WTC11 (cell line): Measurements from ENCODE around the gene CCR2. TPM values are rescaled to one million over a fixed set of nuclear protein-coding genes. Genes with fewer than 3 reads are reported as not detected.

Source experiments
- ATAC-seq: fragments of 200-7000 bp; cut with Tn5 transposase; 2 replicates; pipeline ENCODE4 v1.10.0; 2021; ENCODE audit warnings: mild to moderate bottlenecking, moderate library complexity
- CTCF ChIA-PET: fragments of 300-600 bp; sonication (Branson Sonifier 250); formaldehyde crosslinking; loops from one replicate; lab custom pipeline; 2021; ENCODE audit warnings: antibody characterized with exemption; lab: Charles Lee
- POLR2A ChIA-PET: fragments of 350-600 bp; sonication (Branson Sonifier 250); formaldehyde crosslinking; loops from one replicate; lab custom pipeline; 2021; ENCODE audit warnings: antibody characterized with exemption; lab: Charles Lee
- DNase-seq: peaks from one replicate; pipeline ENCODE4 v3.0.0; 2021; ENCODE audit warnings: low spot score
- H3K27ac Mint-ChIP-seq: 2 replicates; pipeline ENCODE4 v1.8.0; 2021; ENCODE audit warnings: mixed read lengths
- H3K27me3 Mint-ChIP-seq: 2 replicates; pipeline ENCODE4 v1.8.0; 2021; ENCODE audit warnings: low read depth, mild to moderate bottlenecking, moderate library complexity, mixed read lengths
- H3K36me3 Mint-ChIP-seq: 2 replicates; pipeline ENCODE4 v1.8.0; 2021; ENCODE audit warnings: mixed read lengths
- H3K4me1 Mint-ChIP-seq: 2 replicates; pipeline ENCODE4 v1.8.0; 2022; ENCODE audit warnings: mixed read lengths
- H3K4me3 Mint-ChIP-seq: 2 replicates; pipeline ENCODE4 v1.8.0; 2021; ENCODE audit warnings: mild to moderate bottlenecking, moderate library complexity, mixed read lengths
- H3K9me3 Mint-ChIP-seq: 2 replicates; pipeline ENCODE4 v1.8.0; 2021; ENCODE audit warnings: mixed read lengths
- ARID4B ChIP-seq: sonication (generic); formaldehyde crosslinking; IDR thresholded peaks from 2 replicates; pipeline ENCODE4 v1.8.0; 2023; ENCODE audit warnings: missing genetic modification reagents, mild to moderate bottlenecking, borderline replicate concordance
- ATF2 ChIP-seq: sonication (generic); formaldehyde crosslinking; IDR thresholded peaks from 2 replicates; pipeline ENCODE4 v1.8.1; 2022; ENCODE audit warnings: low read depth, missing genetic modification reagents, borderline replicate concordance
- ATF3 ChIP-seq: sonication (generic); formaldehyde crosslinking; conservative IDR thresholded peaks from 2 replicates; pipeline ENCODE4 v1.8.1; 2022; ENCODE audit warnings: mild to moderate bottlenecking, missing genetic modification reagents
- CREM ChIP-seq: sonication (generic); formaldehyde crosslinking; IDR thresholded peaks from 2 replicates; pipeline ENCODE4 v1.8.1; 2022; ENCODE audit warnings: mild to moderate bottlenecking, missing genetic modification reagents, moderate library complexity
- E2F4 ChIP-seq: sonication (generic); formaldehyde crosslinking; IDR thresholded peaks from 2 replicates; pipeline ENCODE4 v1.8.1; 2022; ENCODE audit warnings: low read depth, mild to moderate bottlenecking, moderate library complexity, missing genetic modification reagents, borderline replicate concordance
- FOXJ3 ChIP-seq: sonication (generic); formaldehyde crosslinking; IDR thresholded peaks from 2 replicates; pipeline ENCODE4 v1.9.0; 2021; ENCODE audit warnings: missing genetic modification reagents, mild to moderate bottlenecking, borderline replicate concordance
- NFATC4 ChIP-seq: fragments of 250-450 bp; sonication (Bioruptor Pico); IDR thresholded peaks from 2 replicates; pipeline ENCODE4 v1.9.0; 2021; ENCODE audit warnings: mild to moderate bottlenecking
- RELA ChIP-seq: sonication (generic); formaldehyde crosslinking; IDR thresholded peaks from 2 replicates; pipeline ENCODE4 v1.8.1; 2022; ENCODE audit warnings: missing genetic modification reagents, mild to moderate bottlenecking, borderline replicate concordance
- STAT6 ChIP-seq: sonication (generic); formaldehyde crosslinking; conservative IDR thresholded peaks from 2 replicates; pipeline ENCODE4 v1.8.1; 2023; ENCODE audit warnings: mild to moderate bottlenecking, low read depth, missing genetic modification reagents, moderate library complexity
- TP53 ChIP-seq: sonication (generic); formaldehyde crosslinking; IDR thresholded peaks from 2 replicates; pipeline ENCODE4 v1.8.1; 2023; ENCODE audit warnings: mild to moderate bottlenecking, missing genetic modification reagents
- USF1 ChIP-seq: sonication (generic); formaldehyde crosslinking; IDR thresholded peaks from 2 replicates; pipeline ENCODE4 v1.8.0; 2022; ENCODE audit warnings: mild to moderate bottlenecking, missing genetic modification reagents
- ZBTB21 ChIP-seq: sonication (generic); formaldehyde crosslinking; IDR thresholded peaks from 2 replicates; pipeline ENCODE4 v1.8.1; 2023; ENCODE audit warnings: mild to moderate bottlenecking, missing genetic modification reagents, borderline replicate concordance
- ZNF121 ChIP-seq: sonication (generic); formaldehyde crosslinking; IDR thresholded peaks from 2 replicates; pipeline ENCODE4 v1.8.0; 2023; ENCODE audit warnings: missing genetic modification reagents
- ZNF232 ChIP-seq: sonication (generic); formaldehyde crosslinking; IDR thresholded peaks from 2 replicates; pipeline ENCODE4 v1.8.0; 2022; ENCODE audit warnings: mild to moderate bottlenecking, missing genetic modification reagents
- ZNF317 ChIP-seq: sonication (generic); formaldehyde crosslinking; IDR thresholded peaks from 2 replicates; pipeline ENCODE4 v1.8.1; 2023; ENCODE audit warnings: low read depth, mild to moderate bottlenecking, moderate library complexity, missing genetic modification reagents, borderline replicate concordance
- ZNF425 ChIP-seq: fragments of 250-450 bp; sonication (Bioruptor Pico); conservative IDR thresholded peaks from 2 replicates; pipeline ENCODE4 v1.9.0; 2021; ENCODE audit warnings: mild to moderate bottlenecking
- ZNF532 ChIP-seq: fragments of 250-450 bp; sonication (Bioruptor Pico); IDR thresholded peaks from 2 replicates; pipeline ENCODE4 v1.9.0; 2021; ENCODE audit warnings: mild to moderate bottlenecking, borderline replicate concordance
- total RNA-seq: library from RNA; stranded (reverse); gene quantifications from 3 replicates; pipeline ENCODE4 v1.2.3, GENCODE V29; 2021

Gene CCR2
- total RNA-seq, 1 experiment from 2014 or later: not detected

- TF ChIP-seq ZNF532 (CRISPR knock-in tag) (no peak), NFATC4 (CRISPR knock-in tag) (no peak), ZBTB21 (CRISPR knock-in tag) (no peak)
Measured at GRCh38 chr3:46316206-46316605, 37.7 kb upstream of the CCR2 start (continued).

GRCh38 chr3:46318207-46318927, 35.5 kb upstream of the CCR2 start:
- no peaks in the 10 kb centered on the region for H3K36me3 Mint-ChIP-seq
- peaks cover 56% of the 10 kb centered on the region for H3K9me3 Mint-ChIP-seq
- ATAC-seq (no peak), DNase-seq (no peak)
- ChIA-PET CTCF (no interaction called here), POLR2A (no interaction called here)
- no peak overlapping the region for H3K27ac Mint-ChIP-seq
- no peaks in the 10 kb centered on the region for H3K4me1 Mint-ChIP-seq
- H3K27me3 Mint-ChIP-seq: peaks cover 27% of the 10 kb centered on the region
- no peak overlapping the region for H3K4me3 Mint-ChIP-seq
- TF ChIP-seq TP53 (CRISPR knock-in tag) (no peak), ATF2 (no peak), ZNF232 (CRISPR knock-in tag) (no peak), ATF3 (CRISPR knock-in tag) (no peak), RELA (CRISPR knock-in tag) (no peak), FOXJ3 (CRISPR knock-in tag) (no peak), CREM (CRISPR knock-in tag) (no peak), E2F4 (CRISPR knock-in tag) (no peak), ZNF121 (no peak), USF1 (no peak), ZNF317 (CRISPR knock-in tag) (no peak), STAT6 (no peak), ARID4B (CRISPR knock-in tag) (no peak), ZNF425 (no peak)
